HG03066 (cell line): Measurements from ENCODE around the gene TMEM273.

Experiments used
- ATAC-seq: cut with Tn5 transposase; IDR thresholded peaks from one replicate; pipeline ENCODE4 v1.9.1; 2021; ENCODE audit warnings: low read depth; ENCODE audit not compliant: unreplicated experiment

The TMEM273 gene, protein sequence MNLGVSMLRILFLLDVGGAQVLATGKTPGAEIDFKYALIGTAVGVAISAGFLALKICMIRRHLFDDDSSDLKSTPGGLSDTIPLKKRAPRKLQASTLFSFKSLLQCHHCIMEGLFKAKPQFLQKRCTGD

DNA sequence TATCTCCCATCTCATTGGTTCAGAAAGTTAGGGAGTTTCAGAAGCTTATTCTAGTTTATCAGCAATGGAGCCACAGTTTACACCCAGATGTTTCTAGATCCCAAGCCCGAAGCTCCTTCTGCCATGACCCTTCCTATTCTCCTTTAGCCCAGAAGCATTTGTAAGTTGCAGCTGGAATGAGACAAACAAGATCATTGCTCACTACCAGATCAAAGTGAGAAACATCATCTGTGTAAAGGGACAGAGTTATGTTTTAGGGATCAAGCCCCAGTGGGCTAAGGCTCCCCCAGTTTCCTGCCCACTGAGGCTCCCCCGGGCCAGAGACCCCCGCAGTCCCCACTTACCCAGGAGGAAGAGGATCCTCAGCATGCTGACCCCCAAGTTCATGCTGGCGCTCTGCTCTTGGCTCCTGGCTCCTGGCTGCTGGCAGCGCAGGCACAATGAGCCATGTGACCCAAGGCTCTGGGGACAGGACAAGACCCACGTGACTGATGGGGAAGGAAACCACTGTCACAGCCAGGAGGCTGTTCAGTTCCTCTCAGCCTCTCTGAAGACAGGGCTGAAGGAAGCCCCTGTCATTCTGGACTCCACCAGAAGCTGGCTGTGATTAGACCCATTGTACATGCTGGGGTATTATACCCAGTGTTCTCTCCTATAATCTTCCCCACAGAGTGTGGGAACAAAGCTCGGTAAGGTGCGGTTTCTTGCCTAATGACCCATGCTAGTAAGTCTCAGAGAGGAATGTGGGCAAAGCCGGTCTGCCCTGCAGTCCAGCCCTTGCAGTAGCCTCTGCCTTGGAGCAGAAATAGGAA, at the start of gene TMEM273:
TSS of gene TMEM273 (minus strand) at position 442 of the 812 bp plus-strand sequence. CDS start at position 387, 55 bp downstream.
- peak; percentile 67 for ATAC-seq

DNA sequence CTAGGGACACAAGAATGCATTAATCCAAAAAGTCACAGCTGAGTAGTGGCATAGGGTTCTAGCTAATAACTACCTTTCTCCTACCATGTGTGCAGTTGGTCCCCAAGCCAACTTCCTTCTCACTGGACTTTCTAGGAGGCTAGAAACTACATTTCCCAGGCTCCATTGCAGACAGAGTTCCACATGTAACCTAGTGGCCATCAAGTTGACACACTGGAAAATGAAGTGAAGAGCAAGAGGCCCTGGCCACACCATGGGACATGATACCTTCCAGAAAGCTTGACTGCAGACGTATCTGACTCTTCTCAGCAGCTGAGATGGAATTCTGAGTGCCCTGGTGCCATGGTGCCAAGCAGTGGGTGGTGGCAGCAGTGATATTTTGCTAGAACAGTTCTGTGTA, 49.8 kb upstream of the TMEM273 start:
- ATAC-seq, result no peak

DNA sequence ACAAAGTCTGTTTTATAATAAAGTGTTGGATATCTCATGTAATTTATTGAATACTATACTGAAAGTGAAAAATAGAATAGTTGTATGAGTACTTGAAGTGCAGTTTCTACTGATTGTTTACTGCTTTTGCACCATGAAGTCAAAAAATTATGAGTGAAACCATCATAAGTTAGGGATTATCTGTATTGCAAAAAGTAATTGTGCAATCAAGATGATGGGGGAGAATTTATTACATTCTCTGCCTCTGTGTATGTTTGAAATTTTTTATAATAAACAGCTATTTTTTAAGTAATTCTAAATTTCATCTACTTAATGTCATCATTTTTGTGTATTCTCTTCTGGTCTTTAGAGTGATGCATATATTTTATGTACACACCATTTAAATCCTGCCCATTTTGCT, 47.2 kb upstream of the TMEM273 start:
- no peak for ATAC-seq

DNA sequence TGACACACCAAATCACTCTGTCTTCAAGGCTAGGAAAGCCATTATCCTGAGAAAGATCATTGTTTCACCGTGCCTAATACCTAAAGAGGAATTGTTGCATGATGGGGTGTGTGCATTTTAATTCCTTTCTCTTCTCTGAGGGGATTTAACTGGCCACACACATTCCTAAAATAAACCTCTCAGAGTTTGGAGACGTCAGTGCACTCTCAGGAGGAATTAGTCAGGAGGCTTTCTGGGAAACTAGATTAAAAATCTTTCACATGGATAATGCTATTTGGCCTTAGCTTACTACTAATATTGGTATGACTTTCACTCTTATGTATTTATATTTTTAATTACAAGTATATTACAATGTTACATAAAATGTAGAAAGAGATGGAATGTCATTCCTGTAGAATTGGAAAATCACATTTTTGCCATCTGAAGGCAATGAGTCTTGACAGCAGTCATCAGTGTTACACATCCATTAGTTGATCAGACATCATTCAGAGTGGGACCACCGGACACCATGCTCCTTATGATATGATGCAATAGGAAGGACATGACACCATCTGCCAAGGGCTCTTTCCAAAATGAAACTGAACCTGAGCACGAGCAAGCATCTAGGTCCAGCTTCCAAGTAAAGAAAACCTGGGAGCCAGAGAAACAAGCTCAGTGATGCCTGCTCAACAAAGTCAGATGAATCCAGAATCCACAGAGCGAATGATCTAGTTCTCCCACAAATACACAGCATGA, 43.1 kb upstream of the TMEM273 start:
- no peak for ATAC-seq

DNA sequence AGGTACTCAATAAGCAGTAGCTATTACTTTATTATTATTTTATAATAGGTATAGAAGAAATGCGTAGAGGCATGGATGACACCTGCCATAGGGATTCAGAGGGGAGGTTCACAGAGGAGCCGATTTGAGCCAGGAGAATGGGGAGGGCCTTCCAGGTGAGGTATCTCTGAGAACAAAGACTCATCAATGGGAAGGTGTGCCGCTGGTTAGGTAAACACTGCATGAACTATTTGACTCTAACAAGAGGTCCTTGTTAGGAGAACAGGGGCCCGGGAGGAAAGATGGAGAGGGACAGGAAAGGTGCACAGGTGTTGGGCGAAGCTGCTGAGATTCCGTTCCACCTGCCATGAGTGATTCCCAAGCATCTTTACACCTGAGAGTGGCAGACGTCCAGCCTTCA, 41.8 kb upstream of the TMEM273 start:
- no peak for ATAC-seq

DNA sequence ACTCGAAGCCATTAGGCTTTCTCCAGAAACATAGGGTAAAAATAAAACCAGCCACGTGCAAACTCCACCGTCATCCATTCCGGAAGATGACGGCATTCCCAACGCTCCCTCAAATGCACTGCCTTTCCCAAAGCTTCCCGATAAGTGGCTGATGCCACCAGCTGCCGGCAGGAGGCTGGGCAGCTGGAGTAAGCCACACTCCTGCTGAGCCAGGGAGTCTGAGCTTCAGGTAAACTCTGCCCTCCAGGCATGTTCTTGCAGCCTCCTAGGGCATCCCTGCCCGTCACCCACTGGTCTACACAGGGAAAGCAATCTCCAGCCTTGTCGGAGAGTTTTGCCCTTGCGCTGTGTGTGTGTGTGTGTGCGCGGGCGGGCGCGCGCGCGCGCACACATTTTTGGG, 40.5 kb upstream of the TMEM273 start:
- no peak for ATAC-seq

DNA sequence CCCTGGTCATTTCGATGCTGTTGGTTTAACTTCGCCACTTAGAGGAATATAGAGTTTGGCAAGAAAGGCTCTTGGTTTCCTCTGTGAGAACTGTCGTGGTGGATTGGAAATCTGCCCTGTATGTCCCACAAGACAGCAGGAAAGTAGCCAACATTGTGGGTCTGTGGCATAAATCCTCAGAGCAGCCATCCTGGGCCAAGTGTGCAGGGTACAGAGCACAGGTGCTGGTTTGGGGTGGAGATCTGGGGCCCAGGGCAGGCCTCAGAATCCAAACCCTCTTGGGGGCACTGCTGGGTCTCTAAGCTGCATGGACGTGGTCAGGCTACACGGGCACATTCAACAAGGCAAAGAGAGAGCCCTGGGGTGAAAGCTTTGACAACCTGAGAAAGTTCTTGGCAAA, 39.2 kb upstream of the TMEM273 start:
- ATAC-seq, result no peak

DNA sequence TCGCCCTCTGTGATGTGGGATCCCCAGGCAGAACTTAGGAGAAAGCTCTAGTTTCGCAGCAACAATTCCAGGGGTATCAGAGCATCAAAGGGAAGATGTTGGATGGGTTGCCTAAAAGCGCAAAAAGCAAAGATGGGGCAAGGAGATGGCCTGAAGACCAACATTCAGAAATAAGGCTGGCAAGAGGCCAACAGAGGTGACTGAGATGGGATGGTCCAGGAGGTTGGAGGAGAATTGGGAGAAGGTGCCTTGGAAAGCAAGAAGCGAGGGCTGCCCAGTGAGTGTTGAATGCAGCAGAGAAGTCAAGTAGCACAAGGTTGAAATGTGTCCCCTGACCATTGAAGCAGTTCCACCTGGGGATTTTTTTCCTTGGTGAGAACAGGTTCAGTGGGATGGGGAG, 38.4 kb upstream of the TMEM273 start:
- ATAC-seq, result no peak

DNA sequence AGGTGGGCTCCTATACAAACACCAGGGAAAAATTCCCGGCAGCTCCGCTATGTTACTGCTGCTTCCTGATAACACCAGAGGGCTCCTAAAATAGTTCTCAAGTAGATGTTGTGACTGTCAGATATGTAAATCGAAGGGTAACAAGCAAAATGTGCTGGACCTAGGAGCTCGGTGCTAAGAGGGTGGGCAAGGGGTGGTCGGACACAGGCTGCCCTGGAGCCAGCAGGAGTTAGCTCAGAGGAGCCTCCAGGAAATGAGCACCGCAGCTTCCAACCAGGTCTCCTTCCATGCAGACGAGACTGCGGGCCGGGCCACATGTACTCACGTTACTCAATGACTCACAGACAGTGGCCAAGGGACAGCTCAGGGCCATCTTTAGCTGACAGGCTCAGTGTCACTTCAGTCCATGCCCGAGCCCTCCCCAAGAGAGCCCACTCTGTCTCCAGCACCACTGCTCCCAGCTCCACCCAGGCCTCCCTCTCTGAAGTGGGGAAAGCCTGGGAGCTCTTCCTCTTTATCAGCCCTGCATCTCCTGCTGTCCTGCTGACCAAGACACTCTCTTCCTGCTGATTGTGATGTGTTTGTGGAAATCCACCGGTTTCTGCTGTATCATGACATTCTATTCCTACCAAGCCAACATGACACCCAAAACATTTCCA, 37.2 kb upstream of the TMEM273 start:
- no peak for ATAC-seq

DNA sequence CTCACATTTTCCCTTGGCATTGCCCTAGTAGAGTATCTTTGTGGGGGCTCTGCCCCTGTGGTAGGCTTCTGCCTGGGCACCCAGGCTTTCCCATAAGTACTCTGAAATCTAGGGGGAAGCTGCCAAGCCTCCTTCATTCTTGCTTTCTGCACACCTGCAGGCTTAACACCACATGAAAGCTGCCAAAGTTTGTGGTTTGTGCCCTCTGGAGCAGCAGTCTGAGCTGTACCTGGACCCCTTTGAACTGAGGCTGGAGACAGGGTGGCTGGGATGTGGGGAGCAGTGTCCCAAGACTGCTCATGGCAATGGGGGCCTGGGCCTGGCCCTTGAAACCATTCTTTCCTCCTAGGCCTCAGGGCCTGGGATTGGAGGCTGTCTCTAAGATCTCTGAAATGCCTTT, 35.0 kb upstream of the TMEM273 start:
- no peak for ATAC-seq

DNA sequence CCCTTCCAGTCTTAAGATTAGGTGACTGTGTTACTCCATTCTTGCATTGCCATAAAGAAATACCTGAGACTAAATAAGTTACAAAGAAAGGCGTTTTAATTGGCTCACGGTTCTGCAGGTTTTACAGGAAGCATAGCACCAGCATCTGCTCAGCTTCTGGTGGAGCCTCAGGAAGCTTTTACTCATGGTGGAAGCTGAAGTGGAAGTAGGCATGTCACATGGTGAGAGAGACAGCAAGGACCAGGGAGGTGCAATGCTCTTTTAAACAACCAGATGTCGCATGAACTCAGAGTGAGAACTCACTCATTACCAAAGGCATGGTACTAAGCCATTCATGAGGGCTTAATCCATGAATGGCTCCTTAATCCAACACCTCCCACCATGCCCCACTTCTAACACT, 34.0 kb upstream of the TMEM273 start:
- ATAC-seq, result no peak

DNA sequence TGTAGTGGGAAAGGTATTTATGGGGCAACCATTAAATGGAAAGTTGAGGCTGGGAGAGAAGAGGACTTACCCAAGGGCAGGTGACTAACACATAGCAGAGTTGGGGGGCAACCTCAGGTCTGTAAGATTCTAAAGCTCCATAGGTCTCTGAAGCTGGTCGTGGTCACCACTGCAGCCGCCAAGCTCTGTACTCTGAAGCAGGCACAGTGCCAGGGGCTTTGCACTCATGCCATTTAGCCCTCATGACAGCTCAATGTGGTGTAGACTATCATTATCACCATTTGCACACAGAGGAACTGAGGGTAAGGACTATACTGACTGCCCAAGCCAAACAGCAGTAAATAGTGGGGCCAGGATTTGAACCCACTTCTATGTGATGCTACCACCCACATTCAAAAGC, 32.5 kb upstream of the TMEM273 start:
- ATAC-seq, result no peak

DNA sequence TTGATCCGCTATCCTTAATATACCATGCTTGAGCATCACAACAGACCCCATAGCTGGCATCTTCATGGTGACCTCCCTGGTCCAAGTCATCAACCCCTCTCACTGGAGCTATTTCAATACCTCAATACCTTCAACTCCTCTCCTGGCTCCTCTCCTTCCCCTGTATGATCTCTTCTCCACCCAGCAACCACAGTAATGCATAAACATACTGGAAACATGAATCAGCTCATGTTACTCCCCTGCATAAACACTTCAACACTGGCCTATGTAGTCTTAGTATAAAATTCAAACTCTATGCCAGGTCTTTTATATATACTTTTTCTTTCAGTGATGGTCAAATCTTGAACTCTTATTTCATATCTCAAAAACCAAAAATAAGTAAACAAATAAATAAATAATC, 31.8 kb upstream of the TMEM273 start:
- no peak for ATAC-seq

DNA sequence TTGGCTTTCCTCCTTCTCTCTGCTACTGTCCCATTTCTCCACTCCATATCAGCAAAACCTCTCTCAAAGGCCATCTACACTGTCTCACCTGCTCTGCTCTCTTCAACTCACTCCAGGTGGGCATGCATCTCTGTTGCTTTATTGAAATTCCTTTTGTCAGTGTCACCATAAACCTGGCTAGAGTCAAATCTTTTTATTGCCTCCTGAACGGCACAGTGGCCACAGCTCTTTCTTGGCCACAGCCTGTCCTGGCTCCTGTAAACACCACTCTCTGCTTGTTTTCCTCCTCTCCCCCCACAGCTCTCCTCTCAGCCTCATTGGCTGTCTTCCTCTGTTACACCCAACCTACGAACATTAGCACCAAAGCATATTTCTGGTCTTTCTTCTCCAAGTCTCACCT, 31.1 kb upstream of the TMEM273 start:
- ATAC-seq, result no peak

DNA sequence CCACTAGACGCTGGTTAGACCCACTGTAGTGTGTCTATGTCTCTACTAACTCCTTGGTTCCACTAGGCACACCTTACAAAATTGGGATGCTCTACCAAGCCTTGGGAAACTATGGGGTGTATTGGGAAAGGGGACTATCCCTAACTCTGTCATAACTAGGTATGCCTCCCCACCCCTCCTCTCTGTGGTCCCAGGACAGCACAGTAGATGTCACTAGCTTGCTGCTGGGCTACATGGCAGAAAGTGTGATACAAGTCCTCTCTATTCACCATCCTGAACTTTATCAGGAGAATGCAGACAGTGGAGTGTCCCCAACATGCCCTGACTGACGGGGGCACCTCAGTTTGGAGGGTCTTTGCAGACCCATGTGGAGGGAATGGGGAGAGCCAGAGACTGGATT, 30.3 kb upstream of the TMEM273 start:
- ATAC-seq, result no peak

DNA sequence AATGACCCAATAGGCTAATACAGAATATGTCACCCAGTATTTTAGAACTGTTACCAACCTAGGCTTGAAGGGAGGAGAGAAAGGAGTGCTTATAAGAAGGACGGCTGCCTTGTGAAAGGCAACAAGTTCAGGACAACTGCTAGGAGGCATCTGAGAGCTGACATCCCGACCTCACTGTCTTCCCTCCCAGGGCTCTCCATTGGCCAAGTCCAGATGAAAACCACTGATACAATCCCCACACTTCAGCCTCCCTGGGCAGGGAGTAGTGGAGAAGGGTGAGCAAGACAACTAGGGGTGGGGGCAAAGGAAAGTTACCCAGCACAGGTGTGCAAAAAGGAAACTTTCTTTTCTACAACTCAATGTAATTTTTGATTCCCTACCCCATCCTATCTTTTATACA, 29.5 kb upstream of the TMEM273 start:
- ATAC-seq, result no peak

DNA sequence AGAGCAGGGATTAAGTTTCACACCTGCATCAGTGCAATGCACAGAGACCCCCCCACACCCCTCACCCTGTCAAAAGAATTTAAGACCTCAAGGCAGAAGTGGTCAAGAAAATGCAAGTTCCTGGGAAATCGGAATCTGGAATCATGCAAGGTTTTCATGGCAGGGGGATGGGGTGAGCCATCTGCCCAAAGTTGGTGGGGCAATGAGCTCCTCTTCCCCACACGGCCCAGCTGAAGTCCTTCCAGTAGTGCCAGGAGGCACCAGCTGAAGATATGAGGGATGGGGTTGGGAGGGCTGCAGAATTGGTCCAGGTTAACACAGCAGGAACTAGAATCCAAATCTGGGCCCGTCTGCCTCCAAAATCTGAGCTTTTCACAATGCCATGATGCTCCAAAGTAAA, 25.0 kb upstream of the TMEM273 start:
- no peak for ATAC-seq

DNA sequence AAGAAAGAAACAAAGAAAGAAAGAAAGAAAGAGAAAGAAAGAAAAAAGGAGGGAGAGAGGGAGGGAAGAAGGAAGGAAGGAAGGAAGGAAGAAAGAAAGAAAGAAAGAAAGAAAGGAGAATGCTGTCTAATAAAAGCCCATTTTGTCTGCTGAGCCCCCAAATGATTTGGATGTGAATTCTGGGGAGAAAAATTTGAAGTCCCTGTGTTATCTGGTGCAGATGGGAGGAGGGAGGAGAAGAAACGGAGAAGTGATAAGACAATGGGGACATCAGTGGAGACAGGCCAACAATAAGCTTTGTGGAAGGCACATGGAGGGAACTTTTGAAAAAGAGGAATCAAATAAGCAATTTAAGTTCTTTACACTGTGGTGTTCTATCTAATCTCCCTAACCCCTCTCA, 24.6 kb upstream of the TMEM273 start:
- no peak for ATAC-seq

DNA sequence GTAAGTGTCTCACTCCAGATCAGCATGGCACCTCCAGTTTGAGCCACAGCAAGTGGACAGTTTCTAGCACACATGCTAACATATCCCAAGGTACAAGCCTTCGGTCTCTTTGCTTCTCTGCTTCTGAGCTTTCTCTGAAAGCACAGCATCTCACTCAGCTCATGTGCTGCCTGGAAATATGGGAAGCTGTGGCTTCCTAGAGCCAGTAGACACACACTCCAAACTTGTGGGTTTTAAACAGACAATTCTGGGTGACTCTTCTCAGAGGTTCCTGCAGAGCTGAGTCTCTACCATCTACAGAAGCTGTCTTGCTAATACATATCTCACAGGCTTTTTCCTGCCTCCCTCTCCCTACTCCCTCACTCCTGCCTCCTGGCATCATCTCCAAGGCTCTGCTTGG, 23.9 kb upstream of the TMEM273 start:
- no peak for ATAC-seq

DNA sequence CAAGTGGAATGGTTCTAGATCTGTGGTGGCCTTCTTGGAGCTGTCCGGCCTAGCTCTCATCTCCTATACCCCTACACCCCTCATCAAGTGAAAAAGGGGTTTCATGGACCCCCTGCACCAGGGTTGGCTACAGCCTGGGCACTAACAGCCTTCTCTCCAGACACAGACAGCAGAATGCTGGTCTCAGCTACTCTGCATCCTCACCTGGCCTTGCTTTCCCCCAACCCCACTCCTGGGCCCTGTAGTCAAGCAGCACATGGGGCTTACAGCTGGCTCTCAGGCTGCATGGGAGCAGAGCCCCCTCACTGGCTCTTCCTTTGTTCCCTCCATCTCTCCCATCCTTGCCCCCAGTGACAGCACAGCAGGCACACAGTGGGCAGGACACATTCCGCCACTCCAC, 20.8 kb upstream of the TMEM273 start:
- ATAC-seq, result no peak

DNA sequence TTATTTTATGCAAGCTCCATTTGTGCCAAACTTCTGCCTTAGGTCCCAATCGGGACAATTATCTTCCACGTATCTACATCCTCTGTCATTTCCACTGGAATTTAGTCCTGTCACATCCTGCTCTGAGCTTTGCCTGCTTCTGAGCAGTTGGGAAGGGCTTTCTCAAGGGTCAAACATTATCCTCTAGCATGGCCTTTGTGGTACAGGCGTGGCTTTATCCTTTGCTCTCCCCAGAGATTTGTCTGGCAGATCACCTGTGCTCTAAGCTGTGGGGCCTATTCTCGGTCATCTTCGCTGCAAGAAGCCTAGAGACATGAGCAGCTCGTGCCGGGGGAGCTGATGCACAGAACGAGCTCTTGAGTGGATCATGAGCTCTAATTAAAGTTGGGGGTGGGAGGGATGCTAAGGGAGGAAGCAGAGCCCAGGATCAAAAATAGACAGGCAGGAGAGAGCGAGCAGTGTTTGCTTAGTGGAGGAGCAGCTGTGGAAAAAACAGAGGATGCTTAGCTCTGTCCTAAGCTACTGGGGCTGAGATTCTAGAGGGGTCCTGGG, 19.8 kb upstream of the TMEM273 start:
- no peak for ATAC-seq
